GM10248 (cell line): ENCODE results near the gene MISP3.

ENCODE experiments used
- CTCF ChIA-PET: fragments of 300-600 bp; sonication (Branson Sonifier 250); formaldehyde crosslinking; extraction: SDS; loops from one replicate; lab custom pipeline; 2021; ENCODE audit warnings: antibody characterized with exemption; lab: Yijun Ruan, JAX
- POLR2A ChIA-PET: fragments of 350-650 bp; sonication (Branson Sonifier 250); formaldehyde crosslinking; extraction: SDS; loops from one replicate; lab custom pipeline; 2020; ENCODE audit warnings: antibody characterized with exemption; lab: Yijun Ruan, JAX
- DNase-seq: peaks from one replicate; pipeline ENCODE4 v3.0.0; 2012; ENCODE audit errors: extremely low spot score
- CTCF ChIP-seq: IDR thresholded peaks from 2 replicates; pipeline ENCODE4 v1.5.1; 2012; ENCODE audit warnings: mild to moderate bottlenecking, low read depth; ENCODE audit errors: extremely low read depth, missing control alignments, control extremely low read depth

The MISP3 gene

GRCh38 chr19:14053500-14053899 lies 19.1 kb upstream of the MISP3 start:
- CTCF ChIA-PET = interaction anchor here (1.2 to 12.8 kb wide), 6 partner anchors 9 to 173 kb away, joined by 3 to 169 read pairs (median 4); partner anchors contain the start of gene MISP3
- POLR2A ChIA-PET = no interaction called here

GRCh38 chr19:14054099-14054498 lies 18.5 kb upstream of the MISP3 start:
- POLR2A ChIA-PET = no interaction called here
- CTCF ChIA-PET = interaction anchor here (1.2 to 12.8 kb wide), 3 partner anchors 10 to 129 kb away, joined by 3 to 169 read pairs (median 26); partner anchors contain the start of gene MISP3
- no peak for DNase-seq
- no peak for TF ChIP-seq CTCF

More at GRCh38 chr19:14053500-14053899, 19.1 kb upstream of the MISP3 start:
- DNase-seq = no peak
- TF ChIP-seq CTCF = no peak

GRCh38 chr19:14054721-14055120 lies 17.9 kb upstream of the MISP3 start:
- POLR2A ChIA-PET = interaction anchor here (0.6 kb wide), 1 partner anchor 260 kb away, joined by 3 read pairs; the partner anchor contains the start of gene ZSWIM4
- no peak for DNase-seq
- CTCF ChIA-PET = interaction anchor here (1.2 to 12.8 kb wide), 3 partner anchors 11 to 130 kb away, joined by 3 to 169 read pairs (median 26); partner anchors contain the start of gene MISP3
- TF ChIP-seq CTCF = no peak

GRCh38 chr19:14055396-14055795 lies 17.2 kb upstream of the MISP3 start:
- ChIA-PET POLR2A (no interaction called here), CTCF (interaction anchor here (1.0 to 12.8 kb wide), 4 partner anchors 11 to 172 kb away, joined by 3 to 169 read pairs (median 56); partner anchors contain the start of genes ASF1B and MISP3)
- DNase-seq = peak; percentile 3
- no peak for TF ChIP-seq CTCF

- TF ChIP-seq CTCF = no peak
- ChIA-PET POLR2A (no interaction called here), CTCF (interaction anchor here (1.0 to 12.8 kb wide), 5 partner anchors 12 to 173 kb away, joined by 3 to 169 read pairs (median 5); partner anchors contain the start of genes ASF1B, DCAF15 and MISP3)
- peak; percentile 2 for DNase-seq
Observed at GRCh38 chr19:14056069-14056666, 16.4 kb upstream of the MISP3 start.

- CTCF ChIA-PET = interaction anchor here (0.9 to 12.8 kb wide), 7 partner anchors 13 to 176 kb away, joined by 3 to 169 read pairs (median 5); partner anchors contain the start of genes ASF1B, DCAF15 and MISP3
- POLR2A ChIA-PET = interaction anchor here (0.5 to 1.0 kb wide), 2 partner anchors 38 to 327 kb away, joined by 3 to 4 read pairs; no protein-coding TSS in a partner anchor
- DNase-seq = no peak
- no peak for TF ChIP-seq CTCF
Observed at GRCh38 chr19:14056741-14057356, 15.7 kb upstream of the MISP3 start.
